OCI-M1 (cell line): ENCODE results near the gene RNF151.
"Not testable (repeated sequence)": the region's sequence is repeated elsewhere in the genome, so short reads cannot be mapped to it uniquely, and the experiment has no call there.

Experiments used
- DNase-seq: peaks from one replicate; lab custom pipeline; 2025; lab: John Stamatoyannopoulos, UW

RNF151 gene

GRCh38 chr16:1960665-1961630, 5.7 kb upstream of the RNF151 start:
- DNase-seq: peak; percentile 69

- no peak for DNase-seq
These were observed 5.0 kb upstream of the RNF151 start for GRCh38 chr16:1961651-1962067.

GRCh38 chr16:1962161-1963153, 4.2 kb upstream of the RNF151 start:
- DNase-seq: not testable (repeated sequence)

GRCh38 chr16:1963806-1964505, 2.7 kb upstream of the RNF151 start:
- peak; percentile 68 for DNase-seq

GRCh38 chr16:1964506-1965395, 1.9 kb upstream of the RNF151 start, which contains the start of gene RPS2:
Gene RPS2, minus strand, starts transcription at chr16:1964826. Its CDS starts 201 bp downstream, at chr16:1964625.
- peak; percentile 98 for DNase-seq

GRCh38 chr16:1965396-1966001, 1.2 kb upstream of the RNF151 start:
- DNase-seq: no peak

GRCh38 chr16:1968146-1968953, 1.7 kb downstream of the RNF151 start:
- no peak for DNase-seq

- peak; percentile 96 for DNase-seq
These were observed 5.3 kb downstream of the RNF151 start, which contains the start of gene TBL3 for GRCh38 chr16:1971796-1972489. Gene TBL3, plus strand, starts transcription at chr16:1972053. Its CDS starts 112 bp downstream, at chr16:1972165.

GRCh38 chr16:1972490-1972877, 5.8 kb downstream of the RNF151 start:
- DNase-seq: peak; percentile 11

GRCh38 chr16:1973461-1974156, 7.0 kb downstream of the RNF151 start:
- no peak for DNase-seq

- no peak for DNase-seq
These were observed 7.8 kb downstream of the RNF151 start for GRCh38 chr16:1974157-1975070.

GRCh38 chr16:1975432-1976215, 9.0 kb downstream of the RNF151 start:
- DNase-seq: no peak

- no peak for DNase-seq
These were observed 9.5 kb downstream of the RNF151 start for GRCh38 chr16:1976216-1976520.

- DNase-seq: no peak
These were observed 10.6 kb downstream of the RNF151 start for GRCh38 chr16:1976951-1977874.

- no peak for DNase-seq
These were observed 11.2 kb downstream of the RNF151 start for GRCh38 chr16:1977875-1978268.
